Mesothelial cell of epicardium (in vitro differentiated cells): ENCODE data around the gene FTO. TPM values are rescaled to one million over a fixed set of nuclear protein-coding genes. Genes with fewer than 3 reads are reported as not detected.

Source experiments
- DNase-seq, 2 experiments: peaks; one replicate each; pipeline ENCODE4 v3.0.0; 2021; ENCODE audit warnings: low spot score in 2 of 2; ENCODE audit not compliant: unreplicated experiment in 2 of 2
- H3K27ac Mint-ChIP-seq: 2 replicates; pipeline ENCODE4 v1.8.0; 2021; ENCODE audit warnings: mixed read lengths
- H3K27me3 Mint-ChIP-seq: 2 replicates; pipeline ENCODE4 v1.8.0; 2021; ENCODE audit warnings: low read depth, mixed read lengths
- H3K36me3 Mint-ChIP-seq: 2 replicates; pipeline ENCODE4 v1.8.0; 2021; ENCODE audit warnings: mixed read lengths
- H3K4me1 Mint-ChIP-seq: 2 replicates; pipeline ENCODE4 v1.8.0; 2021; ENCODE audit warnings: mixed read lengths
- H3K4me3 Mint-ChIP-seq: 2 replicates; pipeline ENCODE4 v1.8.0; 2021; ENCODE audit warnings: mild to moderate bottlenecking, moderate library complexity, mixed read lengths
- H3K9me3 Mint-ChIP-seq: 2 replicates; pipeline ENCODE4 v1.8.0; 2021; ENCODE audit warnings: mixed read lengths
- CTCF ChIP-seq: fragments of 200-600 bp; sonication (generic); IDR thresholded peaks from one replicate; pipeline ENCODE4 v1.5.0; 2021; ENCODE audit warnings: antibody characterized with exemption; ENCODE audit not compliant: unreplicated experiment
- total RNA-seq: library from RNA; stranded (reverse); gene quantifications from 3 replicates; pipeline ENCODE4 v1.2.1, GENCODE V29; 2021

FTO gene
- total RNA-seq, 1 donor from 2014 or later: 103 TPM

GRCh38 chr16:53744449-53744848, 40.5 kb downstream of the FTO start:
- peaks cover 12% of the 10 kb centered on the region for H3K36me3 Mint-ChIP-seq
- H3K27ac Mint-ChIP-seq: no peak overlapping the region
- no peak for DNase-seq
- no peak for TF ChIP-seq CTCF
- H3K27me3 Mint-ChIP-seq: no peaks in the 10 kb centered on the region
- peaks cover 35% of the 10 kb centered on the region for H3K4me1 Mint-ChIP-seq
- H3K9me3 Mint-ChIP-seq: peaks cover 10% of the 10 kb centered on the region
- H3K4me3 Mint-ChIP-seq: no peak overlapping the region

- H3K4me1 Mint-ChIP-seq: peaks cover 30% of the 10 kb centered on the region
- no peak for TF ChIP-seq CTCF
- no peak for DNase-seq
- peaks cover 14% of the 10 kb centered on the region for H3K36me3 Mint-ChIP-seq
- peaks cover 10% of the 10 kb centered on the region for H3K9me3 Mint-ChIP-seq
- H3K27ac Mint-ChIP-seq: peak overlapping the region; percentile 2
- H3K4me3 Mint-ChIP-seq: no peak overlapping the region
- no peaks in the 10 kb centered on the region for H3K27me3 Mint-ChIP-seq
These were observed 41.1 kb downstream of the FTO start for GRCh38 chr16:53745086-53745485.

- H3K27ac Mint-ChIP-seq: no peak overlapping the region
- H3K9me3 Mint-ChIP-seq: peaks cover 10% of the 10 kb centered on the region
These were observed 41.9 kb downstream of the FTO start for GRCh38 chr16:53745753-53746266.

GRCh38 chr16:53752560-53752959, 48.6 kb downstream of the FTO start:
- Mint-ChIP-seq H3K27me3 (no peaks in the 10 kb centered on the region), H3K36me3 (peaks cover 10% of the 10 kb centered on the region), H3K4me1 (peaks cover 37% of the 10 kb centered on the region), H3K9me3 (peaks cover 6% of the 10 kb centered on the region), H3K4me3 (no peak overlapping the region), H3K27ac (no peak overlapping the region)
- no peak for TF ChIP-seq CTCF
- no peak for DNase-seq

More at GRCh38 chr16:53745753-53746266, 41.9 kb downstream of the FTO start:
- no peaks in the 10 kb centered on the region for H3K27me3 Mint-ChIP-seq
- no peak for TF ChIP-seq CTCF
- peaks cover 26% of the 10 kb centered on the region for H3K4me1 Mint-ChIP-seq
- H3K36me3 Mint-ChIP-seq: peaks cover 14% of the 10 kb centered on the region
- no peak overlapping the region for H3K4me3 Mint-ChIP-seq
- DNase-seq: no peak

GRCh38 chr16:53753431-53753830, 49.5 kb downstream of the FTO start:
- Mint-ChIP-seq H3K4me3 (no peak overlapping the region), H3K9me3 (peaks cover 2% of the 10 kb centered on the region), H3K27ac (no peak overlapping the region), H3K27me3 (no peaks in the 10 kb centered on the region), H3K36me3 (peaks cover 6% of the 10 kb centered on the region), H3K4me1 (peaks cover 43% of the 10 kb centered on the region)
- DNase-seq: no peak
- TF ChIP-seq CTCF: no peak
